ENCODE measurements around the gene INSYN1. TPM values are rescaled to one million over a fixed set of nuclear protein-coding genes. Genes with fewer than 3 reads are reported as not detected.

The INSYN1 gene
- polyA plus RNA-seq, 1 donor = 3.7 TPM

- no peaks in the 10 kb centered on the region for H3K4me1 ChIP-seq (ENCODE audit: control insufficient read depth, insufficient read depth, low read length)
- no peaks in the 10 kb centered on the region for H3K36me3 ChIP-seq (ENCODE audit: control insufficient read depth, insufficient read depth, low read length)
- no peak overlapping the region for H3K4me3 ChIP-seq (ENCODE audit: low read length)
- H3K9me3 ChIP-seq (ENCODE audit: control insufficient read depth, low read depth, low read length) = no peaks in the 10 kb centered on the region
- no peak for DNase-seq
- WGBS (ENCODE audit: insufficient coverage, low lambda C conversion rate) = no CpG with 5 or more reads among the region's 3 CpGs
- no peak overlapping the region for H3K27ac ChIP-seq (ENCODE audit: low read length)
- peaks cover 67% of the 10 kb centered on the region for H3K27me3 ChIP-seq (ENCODE audit: control insufficient read depth, insufficient read depth, low read length)
Observed at GRCh38 chr15:73756947-73757513, 3.9 kb upstream of the INSYN1 start.

- Histone ChIP-seq H3K27ac (ENCODE audit: low read length) (no peak overlapping the region), H3K9me3 (ENCODE audit: control insufficient read depth, low read depth, low read length) (no peaks in the 10 kb centered on the region), H3K36me3 (ENCODE audit: control insufficient read depth, insufficient read depth, low read length) (no peaks in the 10 kb centered on the region), H3K4me3 (ENCODE audit: low read length) (no peak overlapping the region), H3K4me1 (ENCODE audit: control insufficient read depth, insufficient read depth, low read length) (no peaks in the 10 kb centered on the region), H3K27me3 (ENCODE audit: control insufficient read depth, insufficient read depth, low read length) (peaks cover 69% of the 10 kb centered on the region)
- DNase-seq = no peak
- no CpG with 5 or more reads among the region's 2 CpGs for WGBS (ENCODE audit: insufficient coverage, low lambda C conversion rate)
Observed at GRCh38 chr15:73756390-73756789, 3.2 kb upstream of the INSYN1 start.

GRCh38 chr15:73755946-73756345 lies 2.8 kb upstream of the INSYN1 start:
- H3K4me1 ChIP-seq (ENCODE audit: control insufficient read depth, insufficient read depth, low read length) = no peaks in the 10 kb centered on the region
- no peak overlapping the region for H3K27ac ChIP-seq (ENCODE audit: low read length)
- DNase-seq = no peak
- no peak overlapping the region for H3K4me3 ChIP-seq (ENCODE audit: low read length)
- H3K27me3 ChIP-seq (ENCODE audit: control insufficient read depth, insufficient read depth, low read length) = peaks cover 72% of the 10 kb centered on the region
- H3K36me3 ChIP-seq (ENCODE audit: control insufficient read depth, insufficient read depth, low read length) = no peaks in the 10 kb centered on the region
- WGBS (ENCODE audit: insufficient coverage, low lambda C conversion rate) = no CpG with 5 or more reads among the region's 3 CpGs
- H3K9me3 ChIP-seq (ENCODE audit: control insufficient read depth, low read depth, low read length) = no peaks in the 10 kb centered on the region

GRCh38 chr15:73755481-73755880 lies 2.3 kb upstream of the INSYN1 start:
- no peaks in the 10 kb centered on the region for H3K9me3 ChIP-seq (ENCODE audit: control insufficient read depth, low read depth, low read length)
- peaks cover 74% of the 10 kb centered on the region for H3K27me3 ChIP-seq (ENCODE audit: control insufficient read depth, insufficient read depth, low read length)

GRCh38 chr15:73754461-73754860 lies 1.3 kb upstream of the INSYN1 start:
- Histone ChIP-seq H3K27ac (ENCODE audit: low read length) (no peak overlapping the region), H3K36me3 (ENCODE audit: control insufficient read depth, insufficient read depth, low read length) (no peaks in the 10 kb centered on the region), H3K27me3 (ENCODE audit: control insufficient read depth, insufficient read depth, low read length) (peaks cover 74% of the 10 kb centered on the region), H3K4me1 (ENCODE audit: control insufficient read depth, insufficient read depth, low read length) (no peaks in the 10 kb centered on the region), H3K4me3 (ENCODE audit: low read length) (no peak overlapping the region), H3K9me3 (ENCODE audit: control insufficient read depth, low read depth, low read length) (no peaks in the 10 kb centered on the region)
- WGBS (ENCODE audit: insufficient coverage, low lambda C conversion rate) = 90% methylated on average over 2 of the region's 8 CpGs
- DNase-seq = no peak

More at GRCh38 chr15:73755481-73755880, 2.3 kb upstream of the INSYN1 start:
- Histone ChIP-seq H3K36me3 (ENCODE audit: control insufficient read depth, insufficient read depth, low read length) (no peaks in the 10 kb centered on the region), H3K4me1 (ENCODE audit: control insufficient read depth, insufficient read depth, low read length) (no peaks in the 10 kb centered on the region), H3K4me3 (ENCODE audit: low read length) (no peak overlapping the region), H3K27ac (ENCODE audit: low read length) (no peak overlapping the region)
- no CpG with 5 or more reads among the region's 5 CpGs for WGBS (ENCODE audit: insufficient coverage, low lambda C conversion rate)
- DNase-seq = no peak

GRCh38 chr15:73752806-73753193 lies 351 bp downstream of the INSYN1 start:
- H3K9me3 ChIP-seq (ENCODE audit: control insufficient read depth, low read depth, low read length) = no peaks in the 10 kb centered on the region
- peak overlapping the region; percentile 26 for H3K4me3 ChIP-seq (ENCODE audit: low read length)
- H3K36me3 ChIP-seq (ENCODE audit: control insufficient read depth, insufficient read depth, low read length) = no peaks in the 10 kb centered on the region
- H3K27me3 ChIP-seq (ENCODE audit: control insufficient read depth, insufficient read depth, low read length) = peaks cover 74% of the 10 kb centered on the region
- H3K4me1 ChIP-seq (ENCODE audit: control insufficient read depth, insufficient read depth, low read length) = no peaks in the 10 kb centered on the region
- no CpG with 5 or more reads among the region's 56 CpGs for WGBS (ENCODE audit: insufficient coverage, low lambda C conversion rate)
- H3K27ac ChIP-seq (ENCODE audit: low read length) = no peak overlapping the region
- peak in 1 of 2 donors; percentile 23 for DNase-seq

- peak in 1 of 2 donors; percentile 17 for DNase-seq
- WGBS (ENCODE audit: insufficient coverage, low lambda C conversion rate) = no CpG with 5 or more reads among the region's 79 CpGs
- Histone ChIP-seq H3K36me3 (ENCODE audit: control insufficient read depth, insufficient read depth, low read length) (no peaks in the 10 kb centered on the region), H3K4me1 (ENCODE audit: control insufficient read depth, insufficient read depth, low read length) (no peaks in the 10 kb centered on the region), H3K9me3 (ENCODE audit: control insufficient read depth, low read depth, low read length) (no peaks in the 10 kb centered on the region), H3K4me3 (ENCODE audit: low read length) (peak overlapping the region; percentile 26), H3K27me3 (ENCODE audit: control insufficient read depth, insufficient read depth, low read length) (peaks cover 72% of the 10 kb centered on the region), H3K27ac (ENCODE audit: low read length) (no peak overlapping the region)
Observed at GRCh38 chr15:73751899-73752805, 999 bp downstream of the INSYN1 start.

GRCh38 chr15:73751511-73751898 lies 1.6 kb downstream of the INSYN1 start:
- peaks cover 71% of the 10 kb centered on the region for H3K27me3 ChIP-seq (ENCODE audit: control insufficient read depth, insufficient read depth, low read length)
- no peaks in the 10 kb centered on the region for H3K4me1 ChIP-seq (ENCODE audit: control insufficient read depth, insufficient read depth, low read length)
- WGBS (ENCODE audit: insufficient coverage, low lambda C conversion rate) = no CpG with 5 or more reads among the region's 9 CpGs
- no peaks in the 10 kb centered on the region for H3K36me3 ChIP-seq (ENCODE audit: control insufficient read depth, insufficient read depth, low read length)
- no peaks in the 10 kb centered on the region for H3K9me3 ChIP-seq (ENCODE audit: control insufficient read depth, low read depth, low read length)
- H3K4me3 ChIP-seq (ENCODE audit: low read length) = no peak overlapping the region
- no peak for DNase-seq
- no peak overlapping the region for H3K27ac ChIP-seq (ENCODE audit: low read length)

GRCh38 chr15:73750951-73751350 lies 2.2 kb downstream of the INSYN1 start:
- Histone ChIP-seq H3K9me3 (ENCODE audit: control insufficient read depth, low read depth, low read length) (no peaks in the 10 kb centered on the region), H3K4me1 (ENCODE audit: control insufficient read depth, insufficient read depth, low read length) (no peaks in the 10 kb centered on the region), H3K27ac (ENCODE audit: low read length) (no peak overlapping the region), H3K36me3 (ENCODE audit: control insufficient read depth, insufficient read depth, low read length) (no peaks in the 10 kb centered on the region), H3K27me3 (ENCODE audit: control insufficient read depth, insufficient read depth, low read length) (peaks cover 71% of the 10 kb centered on the region), H3K4me3 (ENCODE audit: low read length) (no peak overlapping the region)
- WGBS (ENCODE audit: insufficient coverage, low lambda C conversion rate) = no CpG with 5 or more reads among the region's 20 CpGs
- no peak for DNase-seq

GRCh38 chr15:73750438-73750837 lies 2.7 kb downstream of the INSYN1 start:
- Histone ChIP-seq H3K4me1 (ENCODE audit: control insufficient read depth, insufficient read depth, low read length) (no peaks in the 10 kb centered on the region), H3K36me3 (ENCODE audit: control insufficient read depth, insufficient read depth, low read length) (no peaks in the 10 kb centered on the region), H3K4me3 (ENCODE audit: low read length) (no peak overlapping the region), H3K27me3 (ENCODE audit: control insufficient read depth, insufficient read depth, low read length) (peaks cover 66% of the 10 kb centered on the region), H3K27ac (ENCODE audit: low read length) (no peak overlapping the region), H3K9me3 (ENCODE audit: control insufficient read depth, low read depth, low read length) (no peaks in the 10 kb centered on the region)
- WGBS (ENCODE audit: insufficient coverage, low lambda C conversion rate) = no CpG with 5 or more reads among the region's 4 CpGs
- no peak for DNase-seq
